GM18861 (cell line): Measurements from ENCODE around the gene NPIPA7.
"Not testable (repeated sequence)": the region's sequence is repeated elsewhere in the genome, so short reads cannot be mapped to it uniquely, and the experiment has no call there.

Experiments used
- ATAC-seq: cut with Tn5 transposase; IDR thresholded peaks from one replicate; pipeline ENCODE4 v1.9.1; 2021; ENCODE audit not compliant: unreplicated experiment

Gene NPIPA7

DNA sequence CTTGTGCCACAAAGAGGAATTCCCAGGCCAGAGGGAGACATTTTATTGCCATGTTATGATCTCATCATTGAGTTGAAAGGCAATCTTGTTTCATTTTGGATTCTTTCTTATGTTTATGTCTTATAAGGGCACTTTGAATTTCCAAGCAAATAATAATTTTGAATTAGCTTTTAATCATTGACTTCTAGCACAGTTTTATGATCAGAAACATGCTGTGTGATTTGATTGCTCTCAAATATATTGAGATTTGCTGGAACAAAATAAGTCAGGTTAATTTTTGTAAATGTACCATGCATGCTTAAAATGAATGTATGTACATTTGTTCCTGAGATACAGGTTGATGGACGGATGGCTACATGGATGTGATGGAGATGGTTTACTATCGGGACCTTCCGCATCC lies at the start of gene NPIPA7:
Gene NPIPA7 (plus strand): TSS at position 301 of the 400 bp plus-strand sequence. CDS start 105 bp downstream, outside the sequence.
- ATAC-seq, result not testable (repeated sequence)

DNA sequence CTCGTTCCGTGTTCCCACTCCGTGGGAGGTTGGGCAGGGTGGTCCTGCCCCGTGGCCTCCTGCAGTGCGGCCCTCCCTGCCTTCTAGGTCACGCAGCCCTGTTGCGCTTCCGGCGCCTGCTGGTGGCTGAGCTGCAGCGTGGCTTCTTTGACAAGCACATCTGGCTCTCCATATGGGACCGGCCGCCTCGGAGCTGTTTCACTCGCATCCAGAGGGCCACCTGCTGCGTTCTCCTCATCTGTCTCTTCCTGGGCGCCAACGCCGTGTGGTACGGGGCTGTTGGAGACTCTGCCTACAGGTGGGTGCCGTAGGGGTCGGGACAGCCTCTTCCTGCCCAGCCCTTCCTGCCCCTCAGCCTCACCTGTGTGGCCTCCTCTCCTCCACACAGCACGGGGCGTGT lies 47.5 kb upstream of the NPIPA7 start:
- not testable (repeated sequence) for ATAC-seq

GRCh38 chr16:16357556-16357955 lies 21.4 kb upstream of the NPIPA7 start:
- ATAC-seq, result not testable (repeated sequence)

DNA sequence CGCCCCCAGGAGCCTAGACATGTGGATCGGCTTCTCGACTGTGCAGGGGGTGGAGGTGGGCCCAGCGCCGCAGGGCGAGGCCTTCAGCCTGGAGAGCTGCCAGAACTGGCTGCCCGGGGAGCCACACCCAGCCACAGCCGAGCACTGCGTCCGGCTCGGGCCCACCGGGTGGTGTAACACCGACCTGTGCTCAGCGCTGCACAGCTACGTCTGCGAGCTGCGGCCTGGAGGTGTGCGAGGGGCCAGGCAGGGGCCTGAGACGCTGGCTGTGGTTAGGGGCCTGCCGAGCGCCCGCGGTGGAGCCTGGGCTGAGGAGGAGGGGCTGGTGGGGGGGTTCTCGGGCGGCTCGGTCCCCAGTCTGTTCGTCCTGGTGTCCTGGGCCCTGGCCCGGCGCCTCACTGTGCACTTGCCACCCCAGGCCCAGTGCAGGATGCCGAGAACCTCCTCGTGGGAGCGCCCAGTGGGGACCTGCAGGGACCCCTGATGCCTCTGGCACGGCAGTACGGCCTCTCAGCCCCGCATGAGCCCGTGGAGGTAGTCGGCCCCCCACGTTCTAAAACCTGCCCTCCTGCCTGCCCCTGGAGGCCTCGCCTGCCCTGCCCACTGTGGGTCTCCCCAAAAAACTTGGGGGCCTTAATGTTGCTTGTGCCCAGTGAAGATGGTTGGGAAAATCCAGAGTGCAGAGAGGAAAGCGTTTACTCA lies 20.2 kb upstream of the NPIPA7 start:
- ATAC-seq, result not testable (repeated sequence)

DNA sequence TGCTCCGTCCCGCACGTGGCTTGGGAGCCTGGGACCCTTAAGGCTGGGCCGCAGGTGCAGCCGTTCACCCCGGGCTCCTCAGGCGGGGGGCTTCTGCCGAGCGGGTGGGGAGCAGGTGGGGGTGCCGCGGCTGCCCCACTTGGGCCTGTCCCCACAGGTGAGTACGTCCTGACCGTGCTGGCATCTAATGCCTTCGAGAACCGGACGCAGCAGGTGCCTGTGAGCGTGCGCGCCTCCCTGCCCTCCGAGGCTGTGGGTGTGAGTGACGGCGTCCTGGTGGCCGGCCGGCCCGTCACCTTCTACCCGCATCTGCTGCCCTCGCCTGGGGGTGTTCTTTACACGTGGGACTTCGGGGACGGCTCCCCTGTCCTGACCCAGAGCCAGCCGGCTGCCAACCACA lies 15.3 kb upstream of the NPIPA7 start:
- ATAC-seq, result not testable (repeated sequence)

DNA sequence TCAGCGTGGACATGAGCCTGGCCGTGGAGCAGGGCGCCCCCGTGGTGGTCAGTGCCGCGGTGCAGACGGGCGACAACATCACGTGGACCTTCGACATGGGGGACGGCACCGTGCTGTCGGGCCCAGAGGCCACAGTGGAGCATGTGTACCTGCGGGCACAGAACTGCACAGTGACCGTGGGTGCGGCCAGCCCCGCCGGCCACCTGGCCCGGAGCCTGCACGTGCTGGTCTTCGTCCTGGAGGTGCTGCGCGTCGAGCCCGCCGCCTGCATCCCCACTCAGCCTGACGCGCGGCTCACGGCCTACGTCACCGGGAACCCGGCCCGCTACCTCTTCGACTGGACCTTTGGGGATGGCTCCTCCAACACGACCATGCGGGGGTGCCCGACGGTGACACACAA lies 14.8 kb upstream of the NPIPA7 start:
- ATAC-seq, result not testable (repeated sequence)

GRCh38 chr16:16364701-16365100 lies 14.2 kb upstream of the NPIPA7 start:
- not testable (repeated sequence) for ATAC-seq

GRCh38 chr16:16365319-16365718 lies 13.6 kb upstream of the NPIPA7 start:
- not testable (repeated sequence) for ATAC-seq

GRCh38 chr16:16365851-16366250 lies 13.1 kb upstream of the NPIPA7 start:
- not testable (repeated sequence) for ATAC-seq

DNA sequence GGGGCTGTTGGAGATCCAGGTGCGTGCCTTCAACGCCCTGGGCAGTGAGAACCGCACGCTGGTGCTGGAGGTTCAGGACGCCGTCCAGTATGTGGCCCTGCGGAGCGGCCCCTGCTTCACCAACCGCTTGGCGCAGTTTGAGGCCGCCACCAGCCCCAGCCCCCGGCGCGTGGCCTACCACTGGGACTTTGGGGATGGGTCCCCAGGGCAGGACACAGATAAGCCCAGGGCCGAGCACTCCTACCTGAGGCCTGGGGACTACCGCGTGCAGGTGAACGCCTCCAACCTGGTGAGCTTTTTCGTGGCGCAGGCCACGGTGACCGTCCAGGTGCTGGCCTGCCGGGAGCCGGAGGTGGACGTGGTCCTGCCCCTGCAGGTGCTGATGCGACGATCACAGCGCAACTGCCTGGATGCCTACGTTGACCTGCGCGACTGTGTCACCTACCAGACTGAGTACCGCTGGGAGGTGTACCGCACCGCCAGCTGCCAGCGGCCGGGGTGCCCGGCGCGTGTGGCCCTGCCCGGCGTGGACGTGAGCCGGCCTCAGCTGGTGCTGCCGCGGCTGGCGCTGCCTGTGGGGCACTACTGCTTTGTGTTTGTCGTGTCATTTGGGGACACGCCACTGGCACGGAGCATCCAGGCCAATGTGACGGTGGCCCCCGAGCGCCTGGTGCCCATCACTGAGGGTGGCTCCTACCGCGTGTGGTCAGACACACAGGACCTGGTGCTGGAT lies 12.2 kb upstream of the NPIPA7 start:
- ATAC-seq, result not testable (repeated sequence)

DNA sequence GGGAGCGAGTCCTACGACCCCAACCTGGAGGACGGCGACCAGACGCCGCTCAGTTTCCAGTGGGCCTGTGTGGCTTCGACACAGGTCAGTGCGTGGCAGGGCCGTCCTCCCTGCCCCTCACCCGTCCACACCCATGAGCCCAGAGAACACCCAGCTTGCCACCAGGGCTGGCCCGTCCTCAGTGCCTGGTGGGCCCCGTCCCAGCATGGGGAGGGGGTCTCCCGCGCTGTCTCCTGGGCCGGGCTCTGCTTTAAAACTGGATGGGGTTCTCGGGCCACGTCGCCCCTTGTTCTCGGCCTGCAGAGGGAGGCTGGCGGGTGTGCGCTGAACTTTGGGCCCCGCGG lies 11.7 kb upstream of the NPIPA7 start:
- ATAC-seq, result not testable (repeated sequence)

- ATAC-seq, result not testable (repeated sequence)
Measured at GRCh38 chr16:16369081-16369856, 9.7 kb upstream of the NPIPA7 start.

- ATAC-seq, result not testable (repeated sequence)
Measured at GRCh38 chr16:16371136-16371735, 7.7 kb upstream of the NPIPA7 start.

DNA sequence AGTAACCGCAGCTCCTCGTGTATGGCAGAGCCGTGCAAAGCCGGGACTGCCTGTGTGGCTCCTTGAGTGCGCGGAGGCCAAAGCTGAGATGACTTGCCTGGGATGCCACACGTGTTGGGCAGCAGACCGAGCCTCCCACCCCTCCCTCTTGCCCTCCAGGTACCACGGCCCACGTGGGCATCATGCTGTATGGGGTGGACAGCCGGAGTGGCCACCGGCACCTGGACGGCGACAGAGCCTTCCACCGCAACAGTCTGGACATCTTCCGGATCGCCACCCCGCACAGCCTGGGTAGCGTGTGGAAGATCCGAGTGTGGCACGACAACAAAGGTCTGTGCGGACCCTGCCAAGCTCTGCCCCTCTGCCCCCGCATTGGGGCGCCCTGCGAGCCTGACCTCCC lies 4.7 kb upstream of the NPIPA7 start:
- ATAC-seq, result not testable (repeated sequence)

- ATAC-seq, result not testable (repeated sequence)
Measured at GRCh38 chr16:16399685-16400084, 20.7 kb downstream of the NPIPA7 start.

- not testable (repeated sequence) for ATAC-seq
Measured at GRCh38 chr16:16402333-16402732, 23.4 kb downstream of the NPIPA7 start.

DNA sequence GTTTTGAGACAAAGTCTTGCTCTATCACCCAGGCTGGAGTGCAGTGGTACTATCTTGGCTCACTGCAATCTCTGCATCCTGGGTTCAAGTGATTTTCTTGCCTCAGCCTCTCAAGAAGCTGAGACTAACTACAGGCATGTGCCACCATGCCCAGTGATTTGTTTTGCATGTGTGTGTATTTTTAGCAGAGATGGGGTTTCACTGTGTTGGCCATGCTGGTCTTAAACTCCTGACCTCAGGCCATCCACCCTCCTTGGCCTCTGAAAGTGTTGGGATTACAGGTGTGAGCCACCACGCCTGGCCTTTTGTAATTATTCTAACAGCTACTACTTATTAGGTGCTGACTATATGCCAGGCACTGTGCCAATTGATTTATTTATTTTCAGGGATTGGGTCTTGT lies 25.3 kb downstream of the NPIPA7 start:
- not testable (repeated sequence) for ATAC-seq

DNA sequence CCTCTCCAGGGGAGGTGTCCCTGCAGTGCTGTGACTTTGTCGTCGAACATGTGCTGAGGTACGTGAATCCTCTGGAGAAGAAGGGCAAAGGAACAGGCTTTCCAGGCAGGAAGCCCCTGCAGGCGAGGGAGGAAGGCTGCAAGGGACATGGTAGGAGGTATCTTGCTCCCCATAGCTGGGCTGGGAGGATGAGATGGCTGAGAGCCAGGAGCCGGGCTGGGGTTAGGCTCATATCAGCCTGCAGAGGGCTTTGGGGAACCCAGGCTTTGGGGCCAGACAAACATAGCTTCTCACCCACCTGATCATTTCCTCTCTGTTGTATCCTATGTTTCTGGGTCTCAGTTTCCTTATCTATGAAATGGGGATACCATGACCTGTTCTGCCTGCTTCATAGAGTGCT lies 26.5 kb downstream of the NPIPA7 start:
- ATAC-seq, result not testable (repeated sequence)

- ATAC-seq, result not testable (repeated sequence)
Measured at GRCh38 chr16:16408430-16408829, 29.5 kb downstream of the NPIPA7 start.

- ATAC-seq, result not testable (repeated sequence)
Measured at GRCh38 chr16:16413773-16414172, 34.8 kb downstream of the NPIPA7 start.

- ATAC-seq, result not testable (repeated sequence)
Measured at GRCh38 chr16:16417071-16417470, 38.1 kb downstream of the NPIPA7 start.
